ENCODE results near the gene GAGE12J.
A peak's percentile ranks its signal among the peaks of the same experiment; 100 is the strongest.

The GAGE12J gene

DNA sequence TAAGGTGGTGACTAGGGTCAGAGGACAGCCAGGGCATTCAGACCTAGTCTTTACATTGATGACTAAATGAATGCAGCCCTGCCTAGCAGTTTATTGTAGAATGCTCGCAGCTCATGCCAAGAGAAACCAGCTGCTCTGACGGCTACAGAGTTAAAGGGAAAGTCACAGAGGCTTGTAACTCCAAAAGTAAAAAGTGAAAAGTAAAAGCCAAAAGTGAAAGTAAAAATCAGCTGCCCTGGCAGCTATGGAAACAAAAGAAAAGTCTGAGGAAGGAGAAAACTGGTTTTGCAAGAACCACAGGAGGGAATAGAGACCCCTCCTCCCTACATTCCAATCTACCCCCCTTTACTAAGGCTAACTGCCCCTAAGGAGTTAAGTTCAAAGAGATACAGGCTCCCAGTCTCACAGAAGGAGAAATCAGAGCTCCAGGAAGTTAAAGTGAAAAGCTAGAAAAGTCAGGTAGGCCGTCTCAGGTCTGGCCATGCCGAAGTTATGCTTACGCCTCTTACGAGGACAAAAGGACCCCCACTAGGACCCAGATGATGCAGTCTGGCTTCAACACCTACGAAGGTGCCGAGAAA, 12.3 kb upstream of the GAGE12J start:
- Histone ChIP-seq H3K27me3 (ENCODE audit: insufficient read depth, poor library complexity, severe bottlenecking) (no peaks in the 10 kb centered on the region), H3K27ac (replicated peaks) (no peak overlapping the region), H3K4me3 (replicated peaks; ENCODE audit: insufficient read depth, low read length) (no peak overlapping the region)
- TF ChIP-seq GABPA (IDR thresholded peaks at IDR 0.05; ENCODE audit: low read depth) (no peak), POLR2AphosphoS5 (IDR thresholded peaks at IDR 0.05; ENCODE audit: low read depth) (no peak), SPI1 (IDR thresholded peaks at IDR 0.05; ENCODE audit: borderline replicate concordance, low read depth) (no peak)
- TF ChIP-seq, protein P1, sequence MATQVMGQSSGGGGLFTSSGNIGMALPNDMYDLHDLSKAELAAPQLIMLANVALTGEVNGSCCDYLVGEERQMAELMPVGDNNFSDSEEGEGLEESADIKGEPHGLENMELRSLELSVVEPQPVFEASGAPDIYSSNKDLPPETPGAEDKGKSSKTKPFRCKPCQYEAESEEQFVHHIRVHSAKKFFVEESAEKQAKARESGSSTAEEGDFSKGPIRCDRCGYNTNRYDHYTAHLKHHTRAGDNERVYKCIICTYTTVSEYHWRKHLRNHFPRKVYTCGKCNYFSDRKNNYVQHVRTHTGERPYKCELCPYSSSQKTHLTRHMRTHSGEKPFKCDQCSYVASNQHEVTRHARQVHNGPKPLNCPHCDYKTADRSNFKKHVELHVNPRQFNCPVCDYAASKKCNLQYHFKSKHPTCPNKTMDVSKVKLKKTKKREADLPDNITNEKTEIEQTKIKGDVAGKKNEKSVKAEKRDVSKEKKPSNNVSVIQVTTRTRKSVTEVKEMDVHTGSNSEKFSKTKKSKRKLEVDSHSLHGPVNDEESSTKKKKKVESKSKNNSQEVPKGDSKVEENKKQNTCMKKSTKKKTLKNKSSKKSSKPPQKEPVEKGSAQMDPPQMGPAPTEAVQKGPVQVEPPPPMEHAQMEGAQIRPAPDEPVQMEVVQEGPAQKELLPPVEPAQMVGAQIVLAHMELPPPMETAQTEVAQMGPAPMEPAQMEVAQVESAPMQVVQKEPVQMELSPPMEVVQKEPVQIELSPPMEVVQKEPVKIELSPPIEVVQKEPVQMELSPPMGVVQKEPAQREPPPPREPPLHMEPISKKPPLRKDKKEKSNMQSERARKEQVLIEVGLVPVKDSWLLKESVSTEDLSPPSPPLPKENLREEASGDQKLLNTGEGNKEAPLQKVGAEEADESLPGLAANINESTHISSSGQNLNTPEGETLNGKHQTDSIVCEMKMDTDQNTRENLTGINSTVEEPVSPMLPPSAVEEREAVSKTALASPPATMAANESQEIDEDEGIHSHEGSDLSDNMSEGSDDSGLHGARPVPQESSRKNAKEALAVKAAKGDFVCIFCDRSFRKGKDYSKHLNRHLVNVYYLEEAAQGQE (IDR thresholded peaks at IDR 0.05; ENCODE audit: insufficient replicate concordance, low read depth) = no peak
- TF ChIP-seq, protein P2, sequence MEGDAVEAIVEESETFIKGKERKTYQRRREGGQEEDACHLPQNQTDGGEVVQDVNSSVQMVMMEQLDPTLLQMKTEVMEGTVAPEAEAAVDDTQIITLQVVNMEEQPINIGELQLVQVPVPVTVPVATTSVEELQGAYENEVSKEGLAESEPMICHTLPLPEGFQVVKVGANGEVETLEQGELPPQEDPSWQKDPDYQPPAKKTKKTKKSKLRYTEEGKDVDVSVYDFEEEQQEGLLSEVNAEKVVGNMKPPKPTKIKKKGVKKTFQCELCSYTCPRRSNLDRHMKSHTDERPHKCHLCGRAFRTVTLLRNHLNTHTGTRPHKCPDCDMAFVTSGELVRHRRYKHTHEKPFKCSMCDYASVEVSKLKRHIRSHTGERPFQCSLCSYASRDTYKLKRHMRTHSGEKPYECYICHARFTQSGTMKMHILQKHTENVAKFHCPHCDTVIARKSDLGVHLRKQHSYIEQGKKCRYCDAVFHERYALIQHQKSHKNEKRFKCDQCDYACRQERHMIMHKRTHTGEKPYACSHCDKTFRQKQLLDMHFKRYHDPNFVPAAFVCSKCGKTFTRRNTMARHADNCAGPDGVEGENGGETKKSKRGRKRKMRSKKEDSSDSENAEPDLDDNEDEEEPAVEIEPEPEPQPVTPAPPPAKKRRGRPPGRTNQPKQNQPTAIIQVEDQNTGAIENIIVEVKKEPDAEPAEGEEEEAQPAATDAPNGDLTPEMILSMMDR (IDR thresholded peaks at IDR 0.05; ENCODE audit: insufficient read depth, low read length) = no peak
- no peak for DNase-seq (ENCODE audit: low read depth in 1 of 2, low spot score in 1 of 2)

DNA sequence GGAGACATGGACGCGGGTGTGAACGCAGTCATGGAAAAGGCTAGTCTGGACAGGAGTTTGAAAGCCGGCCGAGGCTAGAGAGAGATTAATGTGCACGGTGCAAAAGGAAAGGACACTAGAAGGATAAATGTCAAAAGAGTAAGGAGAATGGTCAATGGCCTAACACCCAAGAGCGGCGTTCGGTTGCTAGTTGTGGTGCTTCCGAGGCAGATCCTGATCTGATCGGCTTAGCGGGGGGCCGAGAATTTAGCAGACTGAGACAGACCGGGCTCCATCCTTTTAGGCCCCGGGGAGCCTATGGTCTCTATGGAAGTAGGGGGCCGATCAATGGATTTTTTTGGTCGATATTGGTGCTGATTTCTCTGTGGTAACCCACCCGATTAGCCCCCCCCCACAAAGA, 11.5 kb upstream of the GAGE12J start:
- no peak for TF ChIP-seq SPI1 (IDR thresholded peaks at IDR 0.05; ENCODE audit: borderline replicate concordance, low read depth)
- TF ChIP-seq, protein P2 (IDR thresholded peaks at IDR 0.05; ENCODE audit: insufficient read depth, low read length) = no peak
- no peak for TF ChIP-seq GABPA (IDR thresholded peaks at IDR 0.05; ENCODE audit: low read depth)
- TF ChIP-seq, protein P1 (IDR thresholded peaks at IDR 0.05; ENCODE audit: insufficient replicate concordance, low read depth) = no peak
- TF ChIP-seq POLR2AphosphoS5 (IDR thresholded peaks at IDR 0.05; ENCODE audit: low read depth) = no peak
- H3K27me3 ChIP-seq (ENCODE audit: insufficient read depth, poor library complexity, severe bottlenecking) = no peaks in the 10 kb centered on the region
- no peak overlapping the region for H3K27ac ChIP-seq (replicated peaks)
- H3K4me3 ChIP-seq (replicated peaks; ENCODE audit: insufficient read depth, low read length) = no peak overlapping the region
- no peak for DNase-seq (ENCODE audit: low read depth in 1 of 2, low spot score in 1 of 2)

DNA sequence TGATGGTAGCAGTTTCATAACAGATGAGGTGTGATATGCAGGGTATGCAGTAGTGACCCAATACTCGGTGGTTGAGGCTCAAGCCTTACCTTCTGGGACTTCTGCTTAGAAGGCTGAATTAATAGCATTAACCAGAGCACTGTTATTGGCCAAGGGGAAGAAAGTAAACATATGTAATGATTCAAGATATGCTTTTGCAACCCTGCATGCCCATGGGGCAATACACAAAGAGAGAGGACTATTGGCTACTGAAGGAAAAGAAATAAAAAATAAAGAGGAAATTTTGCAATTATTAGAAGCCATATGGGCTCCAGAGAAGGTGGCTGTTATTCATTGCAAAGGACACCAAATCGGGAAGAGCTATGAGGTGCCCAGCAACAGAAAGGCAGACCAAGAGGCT, 9.7 kb upstream of the GAGE12J start:
- TF ChIP-seq, protein P1 (IDR thresholded peaks at IDR 0.05; ENCODE audit: insufficient replicate concordance, low read depth) = no peak
- TF ChIP-seq POLR2AphosphoS5 (IDR thresholded peaks at IDR 0.05; ENCODE audit: low read depth) (no peak), GABPA (IDR thresholded peaks at IDR 0.05; ENCODE audit: low read depth) (no peak), SPI1 (IDR thresholded peaks at IDR 0.05; ENCODE audit: borderline replicate concordance, low read depth) (no peak)
- TF ChIP-seq, protein P2 (IDR thresholded peaks at IDR 0.05; ENCODE audit: insufficient read depth, low read length) = no peak
- H3K27me3 ChIP-seq (ENCODE audit: insufficient read depth, poor library complexity, severe bottlenecking) = no peaks in the 10 kb centered on the region

More for the DNA sequence above, 9.7 kb upstream of the GAGE12J start:
- DNase-seq (ENCODE audit: low read depth in 1 of 2, low spot score in 1 of 2) = peak; percentile 18 to 31
- H3K4me3 ChIP-seq (replicated peaks; ENCODE audit: insufficient read depth, low read length) = no peak overlapping the region
- H3K27ac ChIP-seq (replicated peaks) = no peak overlapping the region
